GM10266 (cell line): Measurements from ENCODE around the gene TBL2.

ENCODE experiments used
- DNase-seq: peaks from one replicate; pipeline ENCODE4 v3.0.0; 2012; ENCODE audit errors: extremely low spot score
- TF ChIP-seq, protein P1 (sequence below): IDR thresholded peaks from 2 replicates; pipeline ENCODE4 v1.5.1; 2012; ENCODE audit warnings: mild to moderate bottlenecking, low read depth; ENCODE audit not compliant: control insufficient read depth, insufficient read depth; ENCODE audit errors: missing control alignments

Gene TBL2

DNA sequence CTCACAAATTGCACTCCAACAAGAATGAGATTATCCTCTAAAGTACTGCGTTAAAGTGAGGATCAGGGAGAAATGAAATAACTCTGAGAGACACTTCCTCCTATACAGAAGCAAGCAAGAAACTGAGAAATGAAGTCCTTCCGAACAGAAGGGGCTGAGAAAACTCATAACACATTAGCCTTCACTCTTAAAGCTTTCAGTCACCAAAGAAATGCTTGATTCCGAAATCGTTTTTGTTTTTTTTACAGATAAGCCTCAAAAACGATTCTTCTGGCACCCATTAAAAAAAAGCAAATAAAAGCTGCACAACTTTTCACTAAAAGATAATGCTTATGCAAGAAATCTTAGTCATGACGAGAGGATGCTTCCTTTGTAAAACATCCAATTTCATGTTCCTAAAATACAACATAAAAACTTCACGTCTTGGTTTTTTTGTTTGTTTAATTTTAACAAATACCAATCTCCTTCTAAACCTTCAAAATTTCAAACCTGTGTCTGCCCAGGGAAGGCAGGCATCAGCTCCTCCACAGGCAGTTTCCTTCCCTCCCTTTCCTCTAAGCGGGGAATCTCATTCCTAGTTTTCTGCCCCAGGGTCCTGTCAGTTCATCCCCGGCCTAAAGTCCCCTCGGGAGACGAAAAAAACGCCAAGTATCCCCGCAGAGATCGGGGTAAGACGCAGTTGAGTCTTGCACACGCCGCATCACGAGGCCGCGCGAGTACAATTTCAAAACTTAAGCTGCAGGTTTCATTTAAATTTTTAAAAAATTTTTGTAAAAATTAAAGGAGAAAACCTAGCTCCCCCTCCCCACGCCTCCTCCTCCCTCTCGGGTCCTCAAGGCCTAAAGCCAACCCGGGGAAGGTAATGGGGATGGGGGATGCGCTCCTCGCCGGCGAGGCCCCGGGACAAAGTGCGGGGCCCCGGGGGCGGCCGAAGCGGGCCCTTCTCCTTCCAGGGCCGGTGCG is 57.4 kb downstream of the TBL2 start:
- peak; percentile 27 for DNase-seq
- TF ChIP-seq, protein P1, sequence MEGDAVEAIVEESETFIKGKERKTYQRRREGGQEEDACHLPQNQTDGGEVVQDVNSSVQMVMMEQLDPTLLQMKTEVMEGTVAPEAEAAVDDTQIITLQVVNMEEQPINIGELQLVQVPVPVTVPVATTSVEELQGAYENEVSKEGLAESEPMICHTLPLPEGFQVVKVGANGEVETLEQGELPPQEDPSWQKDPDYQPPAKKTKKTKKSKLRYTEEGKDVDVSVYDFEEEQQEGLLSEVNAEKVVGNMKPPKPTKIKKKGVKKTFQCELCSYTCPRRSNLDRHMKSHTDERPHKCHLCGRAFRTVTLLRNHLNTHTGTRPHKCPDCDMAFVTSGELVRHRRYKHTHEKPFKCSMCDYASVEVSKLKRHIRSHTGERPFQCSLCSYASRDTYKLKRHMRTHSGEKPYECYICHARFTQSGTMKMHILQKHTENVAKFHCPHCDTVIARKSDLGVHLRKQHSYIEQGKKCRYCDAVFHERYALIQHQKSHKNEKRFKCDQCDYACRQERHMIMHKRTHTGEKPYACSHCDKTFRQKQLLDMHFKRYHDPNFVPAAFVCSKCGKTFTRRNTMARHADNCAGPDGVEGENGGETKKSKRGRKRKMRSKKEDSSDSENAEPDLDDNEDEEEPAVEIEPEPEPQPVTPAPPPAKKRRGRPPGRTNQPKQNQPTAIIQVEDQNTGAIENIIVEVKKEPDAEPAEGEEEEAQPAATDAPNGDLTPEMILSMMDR, result no peak

DNA sequence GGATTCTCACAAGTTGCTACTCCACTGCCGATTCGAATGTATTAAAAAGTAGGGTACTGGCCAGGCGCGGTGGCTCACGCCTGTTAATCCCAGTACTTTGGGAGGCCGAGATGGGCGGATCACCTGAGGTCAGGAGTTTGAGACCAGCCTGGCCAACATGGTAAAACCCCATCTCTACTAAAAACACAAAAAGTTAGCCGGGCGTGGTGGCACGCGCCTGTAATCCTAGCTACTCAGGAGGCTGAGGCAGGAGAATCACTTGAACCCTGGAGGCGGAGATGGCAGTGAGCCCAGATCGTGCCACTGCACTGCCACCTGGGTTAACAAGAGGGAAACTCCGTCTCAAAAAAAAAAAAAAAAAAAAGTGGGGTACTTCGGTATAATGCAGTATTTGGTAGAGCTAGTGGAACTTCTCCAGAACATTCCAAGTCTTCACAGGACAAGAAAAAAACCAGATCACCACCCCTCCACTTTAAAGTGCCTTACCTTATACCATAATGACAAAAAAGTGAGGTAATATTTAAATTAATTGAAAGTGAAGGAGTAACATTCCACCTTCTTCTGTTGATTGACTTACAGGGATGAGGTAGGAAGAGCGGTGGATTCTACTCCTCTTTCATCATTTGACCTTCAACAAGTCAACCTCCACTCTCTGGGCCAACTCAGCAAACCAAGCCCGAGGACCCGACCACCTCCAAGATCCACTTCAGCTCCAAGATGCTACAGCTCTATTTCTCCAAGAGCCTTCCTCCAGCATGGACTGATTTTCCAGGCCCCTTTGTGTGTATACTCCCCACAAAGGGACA is 58.3 kb downstream of the TBL2 start:
- TF ChIP-seq, protein P1, result no peak
- DNase-seq, result no peak

DNA sequence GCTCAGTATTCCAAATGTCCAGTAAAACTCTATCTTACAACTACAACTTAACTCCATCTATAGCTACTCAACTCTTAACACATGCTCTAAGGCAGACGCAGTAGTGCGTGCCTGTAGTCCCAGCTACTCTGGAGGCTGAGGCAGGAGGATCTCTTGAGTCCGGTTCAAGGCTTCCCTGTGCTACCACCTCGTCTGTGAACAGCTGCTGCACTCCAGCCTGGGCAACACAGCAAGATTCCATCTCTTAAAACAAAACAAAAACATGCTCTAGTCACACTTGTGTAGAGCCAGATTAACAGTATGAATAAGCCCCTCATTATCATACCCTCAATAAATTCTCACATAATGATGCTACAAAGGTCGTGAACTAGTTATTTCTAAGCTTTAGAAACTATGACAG is 59.9 kb downstream of the TBL2 start:
- TF ChIP-seq, protein P1, result no peak
- DNase-seq, result no peak
